ENCODE measurements around the gene EIF1AD. TPM values are rescaled to one million over a fixed set of nuclear protein-coding genes. Genes with fewer than 3 reads are reported as not detected.

The EIF1AD gene
- total RNA-seq, 4 donors from 2014 or later, result 12.1 to 33.5 (median 25.4) TPM

DNA sequence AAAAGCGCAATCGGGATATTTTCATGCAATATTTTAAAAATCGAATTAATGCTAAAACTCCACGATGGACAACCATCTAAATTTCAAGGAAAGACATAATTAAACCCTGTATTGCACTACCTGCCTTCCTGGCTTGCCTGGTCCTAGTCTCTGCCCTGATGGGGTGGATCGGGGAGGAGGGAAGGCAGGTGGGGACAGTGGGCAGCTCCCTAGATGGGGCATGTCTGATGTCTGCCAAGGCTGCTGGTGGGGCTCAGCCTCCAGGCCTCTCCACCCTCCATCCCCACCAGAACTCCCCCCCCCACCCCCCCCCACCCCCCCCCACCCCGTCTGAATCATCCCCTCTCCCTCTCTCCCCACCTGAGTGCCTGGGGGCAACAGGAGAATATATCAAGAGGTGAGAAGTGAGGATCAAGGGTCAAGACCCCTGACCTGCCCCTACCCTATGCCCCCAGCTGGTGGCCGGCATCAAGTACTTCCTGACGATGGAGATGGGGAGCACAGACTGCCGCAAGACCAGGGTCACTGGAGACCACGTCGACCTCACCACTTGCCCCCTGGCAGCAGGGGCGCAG is 10.5 kb upstream of the EIF1AD start:
- TF ChIP-seq, protein P1, sequence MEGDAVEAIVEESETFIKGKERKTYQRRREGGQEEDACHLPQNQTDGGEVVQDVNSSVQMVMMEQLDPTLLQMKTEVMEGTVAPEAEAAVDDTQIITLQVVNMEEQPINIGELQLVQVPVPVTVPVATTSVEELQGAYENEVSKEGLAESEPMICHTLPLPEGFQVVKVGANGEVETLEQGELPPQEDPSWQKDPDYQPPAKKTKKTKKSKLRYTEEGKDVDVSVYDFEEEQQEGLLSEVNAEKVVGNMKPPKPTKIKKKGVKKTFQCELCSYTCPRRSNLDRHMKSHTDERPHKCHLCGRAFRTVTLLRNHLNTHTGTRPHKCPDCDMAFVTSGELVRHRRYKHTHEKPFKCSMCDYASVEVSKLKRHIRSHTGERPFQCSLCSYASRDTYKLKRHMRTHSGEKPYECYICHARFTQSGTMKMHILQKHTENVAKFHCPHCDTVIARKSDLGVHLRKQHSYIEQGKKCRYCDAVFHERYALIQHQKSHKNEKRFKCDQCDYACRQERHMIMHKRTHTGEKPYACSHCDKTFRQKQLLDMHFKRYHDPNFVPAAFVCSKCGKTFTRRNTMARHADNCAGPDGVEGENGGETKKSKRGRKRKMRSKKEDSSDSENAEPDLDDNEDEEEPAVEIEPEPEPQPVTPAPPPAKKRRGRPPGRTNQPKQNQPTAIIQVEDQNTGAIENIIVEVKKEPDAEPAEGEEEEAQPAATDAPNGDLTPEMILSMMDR (IDR thresholded peaks at IDR 0.05; ENCODE audit: low read depth), result no peak

DNA sequence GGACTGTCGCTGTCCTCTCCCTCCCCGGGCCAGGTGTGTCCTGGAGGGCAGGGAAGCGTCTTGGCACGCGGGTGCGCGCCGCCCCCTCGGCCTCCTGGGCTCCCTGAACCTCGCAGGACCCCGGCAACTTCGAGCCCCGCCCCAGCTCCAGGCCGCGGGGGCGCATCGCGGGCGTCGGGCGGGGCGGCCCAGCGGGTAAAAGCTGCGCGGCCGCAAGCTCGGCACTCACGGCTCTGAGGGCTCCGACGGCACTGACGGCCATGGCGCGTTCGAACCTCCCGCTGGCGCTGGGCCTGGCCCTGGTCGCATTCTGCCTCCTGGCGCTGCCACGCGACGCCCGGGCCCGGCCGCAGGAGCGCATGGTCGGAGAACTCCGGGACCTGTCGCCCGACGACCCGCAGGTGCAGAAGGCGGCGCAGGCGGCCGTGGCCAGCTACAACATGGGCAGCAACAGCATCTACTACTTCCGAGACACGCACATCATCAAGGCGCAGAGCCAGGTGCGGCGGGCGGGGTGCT is 9.9 kb upstream of the EIF1AD start, which contains the start of gene CST6:
TSS of gene CST6 (plus strand) at position 224 of the 519 bp plus-strand sequence. CDS start at position 261, 37 bp downstream.
- TF ChIP-seq, protein P1 (IDR thresholded peaks at IDR 0.05; ENCODE audit: low read depth), result no peak

DNA sequence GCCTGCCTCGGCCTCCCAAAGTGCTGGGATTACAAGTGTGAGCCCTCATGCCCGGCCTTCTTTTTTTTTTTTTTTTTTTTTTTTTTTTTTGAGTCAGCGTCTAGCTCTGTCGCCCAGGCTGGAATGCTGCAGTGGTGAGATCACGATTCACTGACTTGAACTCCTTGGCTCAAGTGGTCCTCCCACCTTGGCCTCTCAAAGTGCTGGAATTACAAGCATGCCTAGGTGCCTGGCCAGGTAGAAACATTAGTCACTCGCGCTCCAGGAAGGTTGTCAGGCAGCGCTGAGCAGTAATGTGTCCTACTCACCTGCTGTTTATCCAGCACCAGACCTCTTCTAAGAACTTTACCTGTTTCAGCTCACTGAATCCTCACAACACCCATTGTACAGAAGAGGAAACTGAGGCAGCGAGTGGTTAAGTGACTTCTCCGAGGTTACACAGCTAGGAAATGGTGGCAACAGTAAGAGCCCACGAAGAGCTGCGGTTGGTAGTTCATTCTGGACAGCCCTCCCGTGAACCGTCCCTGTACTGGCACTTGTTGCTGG is 9.4 kb upstream of the EIF1AD start:
- TF ChIP-seq, protein P1 (IDR thresholded peaks at IDR 0.05; ENCODE audit: low read depth), result no peak

DNA sequence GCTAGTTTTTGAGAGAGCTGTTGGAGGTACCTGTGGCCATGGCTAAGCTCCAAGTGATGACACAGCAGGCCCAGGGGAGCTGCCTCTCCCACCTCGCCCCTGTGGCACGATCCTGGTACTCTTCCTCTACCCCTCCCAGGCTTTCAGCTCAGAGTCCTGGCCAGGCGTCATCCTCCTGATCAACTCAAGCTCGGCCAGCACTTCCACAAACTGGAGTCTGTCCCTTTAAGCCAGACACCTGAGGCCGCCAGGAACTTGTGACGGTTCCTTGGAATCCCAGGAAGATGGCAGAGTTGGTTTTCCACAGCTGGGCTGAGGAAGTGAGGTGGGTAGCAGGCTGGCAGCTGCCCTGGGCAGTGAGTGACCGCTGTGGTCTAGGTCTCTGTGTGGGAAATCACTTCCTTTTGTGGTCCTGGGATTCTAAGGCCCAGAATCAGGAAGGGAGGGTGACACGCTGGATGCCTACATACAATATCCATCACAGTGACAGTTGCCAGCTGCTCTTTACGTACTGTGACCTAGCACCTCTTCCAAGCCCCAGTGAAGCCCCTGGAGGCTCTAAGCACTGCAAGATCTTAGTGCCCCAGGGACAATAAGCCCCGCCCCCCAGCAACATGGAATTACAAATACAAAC is 6.6 kb upstream of the EIF1AD start:
- TF ChIP-seq, protein P1 (IDR thresholded peaks at IDR 0.05; ENCODE audit: low read depth), result no peak

DNA sequence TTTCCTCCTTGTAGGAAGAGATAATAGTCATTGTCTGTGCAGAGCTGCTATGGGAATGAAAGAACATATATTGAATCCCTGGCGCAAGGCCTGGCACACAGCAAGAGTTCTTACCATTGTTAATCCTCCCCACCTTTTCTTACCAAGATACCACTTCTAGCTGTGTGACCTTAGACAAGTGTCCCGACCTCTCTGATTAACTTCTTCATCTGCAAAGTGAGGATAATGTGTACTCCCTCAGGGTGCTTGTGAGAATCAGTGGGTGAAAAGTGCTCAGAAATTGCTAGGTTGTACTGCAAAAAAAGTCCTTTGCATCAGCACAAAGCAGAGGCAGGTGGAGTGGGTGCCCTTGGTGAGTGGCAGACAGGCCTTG is 6.1 kb upstream of the EIF1AD start:
- TF ChIP-seq, protein P1 (IDR thresholded peaks at IDR 0.05; ENCODE audit: low read depth), result no peak

DNA sequence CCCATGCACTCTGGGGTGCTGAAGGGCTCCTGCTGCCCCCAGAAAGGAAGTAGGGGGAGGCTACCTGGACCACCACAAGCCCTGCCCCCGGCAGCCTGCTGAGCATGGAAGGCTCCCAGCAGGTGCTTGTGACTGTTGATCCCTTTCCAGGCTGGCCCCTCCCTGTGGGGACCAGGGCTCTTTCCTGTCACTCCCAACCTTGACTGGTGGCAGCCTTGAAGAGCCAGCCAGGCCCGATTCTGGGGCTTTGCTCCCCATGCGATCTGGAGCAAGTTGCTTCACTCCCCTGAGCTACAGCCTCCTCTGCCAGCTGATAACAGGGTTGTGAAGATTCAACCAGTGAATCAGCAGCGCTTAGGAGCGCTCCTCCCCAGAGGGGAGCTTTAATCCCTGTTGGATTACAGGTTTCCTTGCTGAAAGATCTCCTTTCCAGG is 5.3 kb upstream of the EIF1AD start:
- TF ChIP-seq, protein P1 (IDR thresholded peaks at IDR 0.05; ENCODE audit: low read depth), result no peak

DNA sequence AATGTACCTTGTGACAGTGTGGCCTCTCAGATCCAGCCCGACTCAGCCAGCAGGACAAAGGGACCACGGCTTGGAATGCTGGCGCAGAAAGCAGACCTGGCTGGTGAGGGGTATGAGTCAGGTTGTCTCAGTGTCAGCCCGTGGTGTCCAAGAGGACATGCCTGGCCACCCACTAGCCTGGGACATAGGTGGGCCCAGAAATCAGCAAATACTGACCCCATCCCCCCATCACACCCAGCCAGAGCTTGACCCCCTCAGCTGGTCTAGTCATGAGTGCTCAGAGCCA is 4.9 kb upstream of the EIF1AD start:
- TF ChIP-seq, protein P1 (IDR thresholded peaks at IDR 0.05; ENCODE audit: low read depth), result no peak

Data from subcutaneous adipose tissue (tissue), 4 donors.